NCI-H82 treated with DMSO at 0.1 percent for 48 hours (cell line): ENCODE results near the gene PTPRJ.
"Not testable (repeated sequence)": the region's sequence is repeated elsewhere in the genome, so short reads cannot be mapped to it uniquely, and the experiment has no call there.

ENCODE experiments used
- DNase-seq: peaks from one replicate; lab custom pipeline; 2025; ENCODE audit not compliant: unreplicated experiment; lab: John Stamatoyannopoulos, UW

Gene PTPRJ

DNA sequence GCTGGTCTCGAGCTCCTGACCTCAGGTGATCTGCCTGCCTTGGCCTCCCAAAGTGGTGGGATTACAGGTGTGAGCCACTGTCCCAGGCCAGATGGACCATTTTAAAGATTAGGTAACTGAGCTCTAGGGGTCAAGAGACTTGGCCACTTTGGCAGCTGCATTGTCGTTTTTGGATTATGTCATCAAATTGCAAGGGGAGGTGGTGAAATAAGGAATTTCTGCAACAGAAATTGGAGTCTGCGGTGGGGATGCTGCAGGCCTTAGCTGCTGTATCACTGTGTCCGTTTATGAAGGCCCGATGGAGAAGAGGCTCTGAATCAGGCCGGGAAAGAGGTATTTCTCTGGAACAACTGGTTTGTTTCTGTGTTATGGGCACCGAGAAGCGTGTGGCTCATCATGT is 34.6 kb downstream of the PTPRJ start:
- no peak for DNase-seq

DNA sequence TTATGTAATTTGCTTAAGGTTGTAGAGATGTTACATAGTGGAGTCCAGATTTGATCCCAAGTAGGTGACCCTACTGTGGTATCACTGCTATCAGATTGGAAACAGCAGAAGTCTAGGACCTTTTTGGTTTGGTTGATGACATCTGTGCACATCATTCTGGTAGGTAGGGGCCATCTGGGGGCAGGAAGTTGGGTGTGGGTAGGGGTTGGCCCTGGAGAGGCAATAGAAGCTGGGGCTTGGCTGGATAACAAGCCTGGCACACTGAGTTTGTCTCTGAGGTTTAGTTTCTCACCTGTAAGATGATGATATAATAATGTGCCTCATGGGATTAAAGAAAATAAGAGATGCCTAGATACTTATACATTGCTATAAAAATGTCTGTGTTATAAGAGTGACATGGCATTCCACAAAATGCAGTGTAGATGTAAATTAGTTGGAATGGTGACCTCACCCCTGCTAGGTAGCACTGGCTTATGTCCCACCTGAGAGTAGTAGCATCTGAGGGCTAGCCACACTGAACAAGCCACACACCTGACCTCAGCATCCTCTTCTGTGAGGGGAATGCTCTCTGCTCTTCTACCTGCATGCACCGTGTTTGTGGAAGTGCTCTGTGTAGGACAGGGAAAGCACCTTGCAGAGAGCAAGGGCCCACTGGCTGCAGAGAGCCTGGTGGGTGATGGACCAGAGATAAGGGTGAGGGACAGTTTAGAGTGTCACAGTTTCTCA is 36.9 kb downstream of the PTPRJ start:
- DNase-seq = no peak

DNA sequence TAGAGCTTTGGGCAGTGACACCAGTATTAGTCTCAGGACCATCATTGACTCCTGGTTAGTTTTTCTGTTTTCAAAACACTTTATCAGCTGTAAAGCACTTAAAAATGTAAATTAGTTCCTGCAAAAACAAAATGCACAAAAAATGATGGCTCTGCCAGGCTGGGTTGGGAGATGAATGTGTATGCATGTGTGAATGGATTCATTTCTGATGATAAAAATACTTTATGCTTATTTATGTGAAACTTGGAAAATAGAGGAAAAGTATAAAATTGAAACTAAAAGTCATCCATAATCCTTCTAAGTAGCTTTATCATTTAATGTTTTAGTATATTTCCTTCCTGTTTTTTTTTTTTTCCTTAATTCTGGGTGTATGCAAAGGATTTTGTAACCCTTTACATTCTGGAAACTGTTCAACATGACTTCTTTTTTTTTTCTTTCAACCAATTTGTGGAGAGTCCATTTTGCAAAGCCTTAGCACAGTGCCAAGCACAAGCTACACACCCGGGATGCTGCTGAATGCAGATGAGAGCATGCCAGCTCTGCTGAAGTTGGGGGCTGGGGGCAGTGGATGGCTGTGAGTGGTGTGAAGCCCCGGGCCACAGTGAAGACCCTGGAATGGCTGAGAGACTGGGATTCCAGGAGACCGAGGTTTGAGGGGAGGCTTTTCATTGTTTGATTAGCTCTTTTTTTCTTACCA is 37.6 kb downstream of the PTPRJ start:
- no peak for DNase-seq

DNA sequence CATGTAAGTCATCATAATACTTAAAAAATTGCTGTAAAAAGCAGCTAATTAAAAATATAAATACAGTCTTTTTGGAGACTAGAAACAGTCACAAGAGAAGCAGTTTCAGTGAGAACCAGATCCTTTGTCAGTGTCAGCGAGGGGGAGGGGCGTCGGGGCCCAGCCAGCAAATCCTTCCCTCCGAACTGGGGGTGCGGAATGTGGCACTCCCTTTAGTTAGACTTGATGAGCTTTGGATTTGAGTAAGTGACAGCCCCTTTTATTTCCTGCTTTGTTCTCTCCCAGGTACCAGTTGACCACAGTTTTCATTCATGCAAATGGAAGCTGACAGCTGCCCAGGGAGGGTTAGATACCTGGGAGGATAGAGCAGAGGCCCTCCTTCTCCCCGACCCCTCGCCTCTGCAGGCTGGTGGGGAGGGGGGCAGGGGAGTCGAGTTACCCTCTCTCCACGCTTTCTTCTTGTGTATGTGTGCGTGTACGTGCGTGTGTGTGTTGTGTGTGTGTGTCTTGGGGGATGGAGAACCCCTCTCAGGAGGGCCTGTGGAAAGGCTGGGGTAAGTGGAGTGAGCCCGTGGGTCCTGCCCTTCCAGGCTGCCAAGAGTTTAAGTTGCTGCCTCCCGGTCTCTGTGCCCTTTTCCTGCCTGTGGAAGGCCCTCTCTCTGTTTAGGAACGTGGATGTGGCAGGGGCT is 38.3 kb downstream of the PTPRJ start:
- DNase-seq = no peak

DNA sequence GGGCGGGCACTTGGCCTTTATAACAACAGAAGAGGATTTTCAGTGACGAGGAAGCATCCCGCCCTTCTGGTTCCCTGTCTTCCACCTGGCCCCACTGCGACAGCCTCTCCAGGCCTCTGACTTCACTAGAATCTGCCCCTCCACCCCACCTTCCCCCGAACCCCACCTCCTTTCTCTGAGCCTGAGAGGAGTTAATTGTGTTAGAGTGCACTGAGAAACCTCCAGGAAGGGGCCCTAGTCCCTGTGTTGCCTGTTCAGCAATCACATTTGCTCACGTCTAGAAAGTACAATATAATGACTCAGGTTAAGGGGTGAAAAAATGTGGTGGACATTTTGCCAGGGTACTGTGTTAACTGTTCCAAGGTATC is 38.8 kb downstream of the PTPRJ start:
- peak; percentile 33 for DNase-seq

DNA sequence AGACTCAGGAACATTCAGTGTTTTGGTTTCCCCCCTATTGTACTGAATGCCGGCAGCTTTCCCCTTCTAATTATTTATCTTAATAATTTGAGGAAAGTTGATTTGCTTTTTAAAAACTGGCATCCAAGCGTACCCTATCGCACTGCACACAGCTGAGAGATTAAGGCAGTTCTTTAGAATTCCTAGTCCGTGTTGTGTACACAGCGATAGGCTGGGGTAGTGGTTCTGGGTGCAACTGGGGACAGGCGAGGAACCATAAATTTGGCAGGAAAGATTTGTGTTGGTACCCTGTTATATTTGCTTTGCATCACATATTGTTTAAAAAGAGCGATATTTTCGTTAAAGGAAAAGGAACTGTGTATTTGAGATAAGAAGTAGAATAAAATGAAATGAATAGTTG is 39.2 kb downstream of the PTPRJ start:
- no peak for DNase-seq

DNA sequence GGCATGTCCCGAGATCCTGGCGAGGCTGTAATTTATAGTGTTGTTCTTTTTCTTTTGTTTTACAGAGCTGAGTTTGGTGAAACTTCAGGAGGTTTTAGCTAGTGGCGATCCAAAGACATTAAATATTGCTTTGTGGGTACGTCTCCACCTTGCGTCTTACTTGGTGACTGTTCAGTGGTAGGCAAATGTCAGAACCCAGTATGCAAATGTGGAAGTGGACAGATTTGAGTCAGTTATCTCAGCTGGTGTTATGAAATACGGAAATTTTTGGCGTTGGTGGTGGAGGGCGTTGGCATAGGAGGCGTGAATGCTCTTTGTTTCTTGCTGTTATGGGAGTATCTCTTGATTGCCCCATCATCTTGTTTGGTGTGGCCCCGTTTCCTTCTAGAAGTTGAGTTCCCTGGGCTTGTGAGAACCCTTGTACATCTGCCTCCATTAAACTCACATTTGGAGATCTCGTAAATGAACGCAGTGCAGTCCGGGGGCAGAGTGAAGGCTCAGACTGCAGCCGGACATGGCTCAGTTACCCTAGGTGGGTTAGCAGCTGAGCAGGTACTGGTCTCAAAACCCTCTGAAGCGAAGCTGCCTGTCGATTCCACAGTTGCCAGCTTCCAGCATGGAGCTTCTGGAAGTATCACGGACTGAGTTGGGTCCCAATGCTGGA is 39.9 kb downstream of the PTPRJ start:
- no peak for DNase-seq

DNA sequence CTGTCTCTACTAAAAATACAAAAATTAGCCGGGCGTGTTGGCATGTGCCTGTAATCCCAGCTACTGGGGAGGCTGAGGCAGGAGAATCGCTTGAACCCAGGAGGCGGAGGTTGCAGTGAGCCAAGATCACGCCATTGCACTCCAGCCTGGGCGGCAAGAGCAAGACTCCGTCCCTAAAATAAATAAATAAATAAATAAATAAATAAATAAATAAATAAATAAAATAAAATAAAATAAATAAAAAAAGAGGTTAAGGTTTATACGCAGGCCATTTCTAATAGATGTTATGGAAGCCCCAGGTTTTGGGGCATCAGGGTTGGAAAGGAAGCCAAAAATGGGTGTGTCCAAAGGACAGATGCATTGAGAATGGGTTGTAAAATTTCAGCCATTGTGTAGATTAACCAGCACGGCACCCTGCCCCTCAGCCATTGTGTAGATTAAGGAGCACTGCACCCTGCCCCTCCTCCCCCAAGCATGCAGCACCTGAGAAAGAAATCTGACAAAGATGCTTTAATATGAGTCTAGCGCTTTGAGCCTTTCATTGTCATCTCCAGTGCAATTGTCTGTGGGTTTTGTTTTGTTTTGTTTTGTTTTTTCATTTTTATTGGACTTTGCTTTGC is 41.0 kb downstream of the PTPRJ start:
- not testable (repeated sequence) for DNase-seq

DNA sequence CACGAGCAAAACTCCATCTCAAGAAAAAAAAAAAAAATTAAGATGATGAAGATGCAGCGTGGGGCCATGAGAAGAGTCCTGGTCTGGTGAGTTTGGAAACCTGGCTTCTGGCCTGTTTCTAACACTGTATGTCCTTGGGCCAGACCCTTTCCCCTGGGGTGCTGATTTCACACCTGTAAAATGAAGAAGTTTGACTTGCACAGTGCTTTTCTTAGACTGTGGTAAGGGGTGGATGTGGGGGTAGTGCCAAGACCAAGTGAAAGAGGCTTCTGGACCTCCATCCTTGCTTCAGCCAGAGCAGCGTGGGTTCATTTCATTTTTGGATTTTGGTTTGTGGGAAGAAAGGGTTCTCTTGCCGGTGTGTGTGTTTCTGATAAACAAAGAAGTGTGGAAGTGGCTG is 42.1 kb downstream of the PTPRJ start:
- DNase-seq = no peak

DNA sequence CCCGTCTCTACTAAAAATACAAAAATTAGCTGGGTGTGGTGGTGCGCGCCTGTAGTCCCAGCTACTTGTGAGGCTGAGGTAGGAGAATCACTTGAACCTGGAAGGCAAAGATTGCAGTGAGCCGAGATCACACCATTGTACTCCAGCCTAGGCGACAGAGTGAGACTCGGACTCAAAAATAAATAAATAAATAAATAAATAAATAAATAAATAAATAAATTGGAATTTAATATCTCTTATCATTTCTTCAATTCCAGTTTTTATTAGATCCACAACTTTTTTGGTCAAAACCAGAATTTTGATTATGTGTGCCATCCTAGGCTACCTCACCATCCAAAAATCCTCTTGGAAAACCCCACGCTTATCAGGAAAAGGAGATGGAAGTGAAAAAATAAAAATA is 43.2 kb downstream of the PTPRJ start:
- DNase-seq = not testable (repeated sequence)

DNA sequence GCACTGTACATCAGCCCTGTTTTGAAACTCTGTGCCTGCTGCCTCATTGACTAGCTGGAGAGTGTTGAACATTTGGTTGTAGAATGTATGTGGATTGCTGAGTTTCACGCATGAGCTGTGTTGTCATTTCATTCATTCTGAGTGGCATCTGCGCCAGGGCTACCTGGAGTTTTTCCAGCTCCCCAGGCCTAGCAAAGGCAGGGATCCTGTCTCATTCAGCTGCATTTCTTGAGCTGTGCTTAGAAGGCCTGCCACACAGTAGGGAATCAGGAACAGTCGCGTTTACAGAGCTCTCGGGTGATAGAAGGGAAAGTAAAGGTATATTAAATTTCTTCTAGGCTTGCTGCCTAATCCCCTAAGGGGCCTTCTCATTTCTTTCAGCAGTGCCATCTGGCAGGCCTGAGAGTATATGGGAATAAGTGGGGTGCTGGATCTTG is 44.3 kb downstream of the PTPRJ start:
- peak; percentile 76 for DNase-seq

DNA sequence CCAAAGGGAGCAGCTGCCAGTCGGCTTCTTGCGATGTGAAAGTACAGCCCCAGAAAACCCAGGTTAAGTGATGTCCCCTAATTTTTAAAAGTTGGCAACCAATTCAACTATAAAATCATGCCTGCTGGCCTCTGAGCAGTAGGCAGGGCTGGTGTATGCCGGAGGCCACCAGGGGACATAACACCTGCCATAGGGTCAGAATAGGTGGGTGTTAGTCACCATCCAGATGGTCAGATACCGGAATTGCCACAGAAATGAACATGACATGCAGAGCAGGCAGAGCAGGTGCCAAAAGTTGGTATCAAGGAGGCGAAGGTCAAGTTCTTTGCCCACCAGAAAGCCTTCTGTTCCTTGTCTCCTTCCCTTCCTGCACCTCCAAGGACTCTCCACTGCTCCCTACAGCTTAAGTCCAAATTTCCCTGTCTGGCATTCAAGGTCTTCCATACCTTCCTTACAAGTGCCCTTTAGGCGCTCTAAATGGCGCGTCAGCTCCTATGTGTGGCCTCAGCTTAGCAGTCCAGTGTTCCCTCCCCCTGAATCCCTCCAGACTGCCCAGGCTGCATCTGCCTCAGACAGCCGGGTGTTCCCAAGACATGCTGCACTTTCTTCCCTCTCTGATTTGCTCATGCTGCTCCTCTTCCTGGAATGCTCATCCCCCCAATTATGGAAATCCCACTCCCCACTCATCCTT is 45.1 kb downstream of the PTPRJ start:
- DNase-seq = peak; percentile 24

DNA sequence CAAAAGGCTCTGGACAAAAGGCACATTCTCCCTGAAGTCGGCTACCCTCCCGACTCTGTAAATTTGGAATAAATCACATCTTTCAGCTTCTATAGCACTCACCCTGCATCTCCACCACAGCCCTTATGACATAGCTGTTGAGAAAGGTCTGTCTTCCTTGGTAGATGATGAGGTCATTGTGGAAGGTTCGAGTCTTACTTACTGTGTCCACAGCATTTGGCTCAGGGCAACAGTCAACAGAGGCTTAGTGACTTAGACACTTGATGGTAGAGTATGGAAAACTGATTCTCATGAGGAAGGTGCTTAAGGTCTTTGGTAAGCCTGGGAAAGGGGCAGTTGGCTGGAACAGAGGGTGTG is 45.6 kb downstream of the PTPRJ start:
- no peak for DNase-seq

DNA sequence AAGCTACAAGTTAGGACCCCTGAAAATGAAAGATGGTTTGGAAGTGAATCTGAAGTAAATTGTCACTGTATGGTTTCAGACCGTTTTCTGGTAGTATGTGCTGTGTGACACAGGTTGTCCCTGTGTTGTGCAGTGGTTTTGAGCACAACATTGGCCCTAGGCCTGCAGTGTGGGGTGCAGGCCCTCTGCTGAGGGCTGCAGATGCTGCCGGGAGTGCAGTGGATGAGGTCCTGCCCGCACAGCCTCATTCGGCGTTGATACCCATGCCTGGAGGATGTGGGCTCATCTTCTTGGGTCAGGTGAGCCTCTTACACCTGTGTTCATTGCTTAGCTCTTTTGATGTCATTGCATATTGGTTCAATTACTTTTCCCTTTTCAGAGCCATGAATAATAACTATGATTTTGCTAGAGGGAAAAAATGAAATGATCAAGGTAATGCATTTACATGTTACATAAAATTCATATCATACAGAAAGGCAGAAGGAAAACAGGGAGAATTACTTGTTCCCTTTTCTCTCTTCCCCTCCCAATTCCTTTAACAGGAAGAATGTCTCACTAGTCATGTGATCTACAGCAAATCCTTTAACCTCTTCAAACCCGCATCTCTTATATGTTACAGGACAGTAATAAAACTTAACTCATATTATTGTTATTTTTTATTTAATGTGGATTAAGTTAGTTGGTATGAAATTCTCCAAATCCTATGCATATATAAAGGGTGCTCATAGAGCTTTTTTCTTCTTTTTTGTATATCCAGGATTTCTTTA is 48.7 kb downstream of the PTPRJ start:
- DNase-seq = no peak

DNA sequence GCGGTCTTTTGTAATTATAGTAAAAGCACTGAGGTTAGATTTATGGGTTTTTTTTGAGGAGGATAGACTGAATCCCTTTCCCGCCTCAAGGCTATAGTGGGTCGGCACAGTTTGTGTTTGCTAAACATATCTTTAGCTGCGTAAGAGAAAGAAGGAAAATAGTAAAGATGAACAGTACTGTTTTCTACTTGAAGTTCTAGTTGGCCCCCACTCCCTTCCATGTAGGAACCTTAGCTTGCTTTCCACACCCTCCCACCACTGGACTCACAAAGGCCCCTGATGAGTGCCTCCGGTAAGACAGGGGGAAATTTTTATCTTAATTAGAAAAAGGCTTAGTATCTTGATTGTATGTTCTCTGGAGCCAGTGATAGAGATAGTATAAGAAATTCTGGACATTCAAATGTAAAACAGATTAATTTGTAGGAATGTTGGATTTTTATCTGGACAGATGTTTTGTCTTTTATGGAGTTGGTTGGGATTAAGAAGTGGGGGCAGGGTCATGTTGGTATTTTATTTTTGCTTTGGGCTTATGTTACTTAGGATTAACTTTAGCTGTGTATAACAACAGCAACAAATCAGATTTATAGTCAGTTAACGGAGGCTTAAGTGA is 49.4 kb downstream of the PTPRJ start:
- peak; percentile 64 for DNase-seq

DNA sequence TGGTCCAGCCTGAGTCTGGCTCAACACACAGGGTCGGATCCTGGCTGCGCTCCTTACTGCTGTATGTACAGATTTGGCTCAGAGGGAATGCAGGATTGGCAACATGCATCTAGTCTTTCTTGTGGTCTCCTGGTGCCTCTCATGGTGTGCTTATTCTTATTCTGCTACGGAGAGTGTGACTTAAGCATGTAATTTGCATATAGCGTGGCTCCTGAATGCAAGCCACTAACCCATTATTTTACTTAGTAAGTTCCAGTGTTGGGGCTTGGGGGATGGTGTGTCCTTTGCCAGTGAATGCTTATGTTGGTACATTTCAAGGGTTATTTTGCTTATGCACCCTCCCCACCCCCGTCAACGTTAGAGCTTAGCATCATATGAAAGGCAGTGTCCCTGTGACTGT is 51.2 kb downstream of the PTPRJ start:
- DNase-seq = no peak

DNA sequence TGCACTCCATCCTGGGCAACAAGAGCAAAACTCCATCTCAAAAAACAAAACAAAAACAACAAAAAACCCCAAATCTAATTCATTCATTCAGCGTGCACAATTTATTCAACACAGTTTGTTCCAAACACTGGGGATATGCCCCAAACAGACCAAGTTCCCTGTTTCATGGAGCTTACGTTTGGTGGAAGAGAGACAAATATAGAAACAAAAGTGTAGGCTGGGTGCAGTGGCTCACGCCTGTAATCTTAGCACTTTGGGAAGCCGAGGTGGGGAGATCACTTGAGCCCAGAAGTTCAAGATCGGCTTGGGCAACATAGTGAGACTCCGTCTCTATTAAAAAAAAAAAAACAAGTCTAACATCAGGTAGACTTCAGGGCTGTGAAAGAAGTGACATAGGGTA is 52.4 kb downstream of the PTPRJ start:
- no peak for DNase-seq

DNA sequence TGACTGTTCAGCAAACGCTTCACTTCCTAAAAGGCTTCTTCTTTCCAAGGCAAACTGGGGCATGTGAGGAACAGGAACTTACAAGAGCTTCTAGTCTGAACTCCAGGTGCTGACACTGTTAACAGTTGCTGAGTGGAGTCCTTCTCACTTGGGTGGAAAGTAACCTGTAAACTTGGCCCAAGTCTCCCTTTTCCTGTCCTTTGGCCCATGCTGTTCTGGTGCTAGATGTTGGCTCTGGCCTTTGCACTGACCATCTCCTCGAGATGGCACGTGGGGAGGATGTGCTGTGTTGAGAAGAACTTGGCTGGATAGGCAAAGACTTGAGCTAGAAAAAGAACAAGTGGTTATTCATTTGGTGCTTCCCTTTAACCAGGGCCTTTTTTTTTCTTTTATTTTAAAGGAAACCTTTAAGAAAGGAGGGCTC is 53.6 kb downstream of the PTPRJ start:
- DNase-seq = no peak
